Gastroesophageal sphincter (tissue), 4 donors: ENCODE measurements around the gene TPRA1. TPM values are rescaled to one million over a fixed set of nuclear protein-coding genes. Genes with fewer than 3 reads are reported as not detected.

Source experiments
- ATAC-seq: fragments of 150-250 bp; one replicate; pipeline ENCODE4 v1.9.1; 2016; ENCODE audit warnings: mild to moderate bottlenecking, moderate library complexity
- H3K27ac ChIP-seq, 4 donors: fragments of 200-600 bp; sonication (generic) in 3 of 4; 1 replicate in 3 of 4; 2 replicates in 1 of 4; pipeline ENCODE4 v1.5.1; 2016 to 2019
- H3K27me3 ChIP-seq: fragments of 200-600 bp; sonication (generic); one replicate; pipeline ENCODE4 v1.5.1; 2019
- H3K36me3 ChIP-seq, 2 donors: fragments of 200-600 bp; sonication (generic); one replicate each; pipeline ENCODE4 v1.5.1; 2019; ENCODE audit warnings: control low read depth in 1 of 2
- H3K4me1 ChIP-seq, 3 donors: fragments of 200-600 bp; sonication (generic); 1 replicate in 2 of 3; 2 replicates in 1 of 3; pipeline ENCODE4 v1.5.1; 2016 to 2019; ENCODE audit warnings: control low read depth in 2 of 3
- H3K4me3 ChIP-seq, 2 donors: fragments of 200-600 bp; sonication (generic); one replicate each; pipeline ENCODE4 v1.5.1; 2019; ENCODE audit warnings: mild to moderate bottlenecking in 1 of 2, moderate library complexity in 1 of 2
- H3K9me3 ChIP-seq, 3 donors: fragments of 200-600 bp; sonication (generic); one replicate each; pipeline ENCODE4 v1.5.1; 2017 to 2019; ENCODE audit warnings: control low read depth in 2 of 3
- EP300 ChIP-seq: sonication (generic); formaldehyde crosslinking; IDR thresholded peaks from one replicate; pipeline ENCODE4 v1.6.1; 2017; ENCODE audit warnings: antibody characterized with exemption, mild to moderate bottlenecking
- POLR2A ChIP-seq, 2 donors: fragments of 450-650 bp; IDR thresholded peaks; one replicate each; pipeline ENCODE4 v1.6.1; 2017; ENCODE audit warnings: antibody characterized with exemption in 2 of 2, mild to moderate bottlenecking in 2 of 2, moderate library complexity in 1 of 2
- POLR2AphosphoS5 ChIP-seq: sonication (generic); formaldehyde crosslinking; IDR thresholded peaks from one replicate; pipeline ENCODE4 v1.6.1; 2017; ENCODE audit warnings: antibody characterized with exemption
- WGBS, 2 donors: methylation state at CpG; one replicate each; pipeline ENCODE4 v1.1.5; 2018; ENCODE audit warnings: low coverage in 1 of 2; 5-methylcytosine and 5-hydroxymethylcytosine counted together
- small RNA-seq, 4 donors: library from RNA; depleted of rRNA; stranded (forward); fragments of <200 nt; gene quantifications; one replicate each; pipeline ENCODE3, GENCODE V24; 2016
- total RNA-seq, 4 donors: library from RNA; depleted of rRNA; stranded (reverse); fragments of >200 nt; gene quantifications; one replicate each; pipeline ENCODE4 v1.1.0, GENCODE V29; 2016
- TF ChIP-seq, protein P1 (sequence below), 4 experiments: fragments of 200-600 bp in 2 of 4; fragments of 450-650 bp in 2 of 4; sonication (generic) in 1 of 4; IDR thresholded peaks; one replicate each; pipeline ENCODE4 v1.5.1; 2017 to 2019; ENCODE audit warnings: antibody characterized with exemption in 4 of 4, mild to moderate bottlenecking in 2 of 4, moderate library complexity in 2 of 4

The TPRA1 gene
- total RNA-seq, 4 donors from 2014 or later: 25.6 to 36.3 (median 33.2) TPM

GRCh38 chr3:127529346-127530188 lies 61.0 kb downstream of the TPRA1 start:
- ATAC-seq: no peak
- H3K27ac ChIP-seq: no peak overlapping the region
- H3K9me3 ChIP-seq: peaks cover 0 to 5% (median 0%) of the 10 kb centered on the region in 3 donors
- WGBS, 2 donors: 82 to 91% methylated on average over 4 to 5 of the region's 9 CpGs
- H3K4me1 ChIP-seq: no peaks in the 10 kb centered on the region
- H3K36me3 ChIP-seq: no peaks in the 10 kb centered on the region
- H3K4me3 ChIP-seq: no peak overlapping the region
- TF ChIP-seq EP300 (no peak), POLR2AphosphoS5 (no peak), POLR2A (IDR thresholded peaks at IDR 0.05) (no peak)
- TF ChIP-seq, protein P1, sequence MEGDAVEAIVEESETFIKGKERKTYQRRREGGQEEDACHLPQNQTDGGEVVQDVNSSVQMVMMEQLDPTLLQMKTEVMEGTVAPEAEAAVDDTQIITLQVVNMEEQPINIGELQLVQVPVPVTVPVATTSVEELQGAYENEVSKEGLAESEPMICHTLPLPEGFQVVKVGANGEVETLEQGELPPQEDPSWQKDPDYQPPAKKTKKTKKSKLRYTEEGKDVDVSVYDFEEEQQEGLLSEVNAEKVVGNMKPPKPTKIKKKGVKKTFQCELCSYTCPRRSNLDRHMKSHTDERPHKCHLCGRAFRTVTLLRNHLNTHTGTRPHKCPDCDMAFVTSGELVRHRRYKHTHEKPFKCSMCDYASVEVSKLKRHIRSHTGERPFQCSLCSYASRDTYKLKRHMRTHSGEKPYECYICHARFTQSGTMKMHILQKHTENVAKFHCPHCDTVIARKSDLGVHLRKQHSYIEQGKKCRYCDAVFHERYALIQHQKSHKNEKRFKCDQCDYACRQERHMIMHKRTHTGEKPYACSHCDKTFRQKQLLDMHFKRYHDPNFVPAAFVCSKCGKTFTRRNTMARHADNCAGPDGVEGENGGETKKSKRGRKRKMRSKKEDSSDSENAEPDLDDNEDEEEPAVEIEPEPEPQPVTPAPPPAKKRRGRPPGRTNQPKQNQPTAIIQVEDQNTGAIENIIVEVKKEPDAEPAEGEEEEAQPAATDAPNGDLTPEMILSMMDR (IDR thresholded peaks at IDR 0.05): no peak
- H3K27me3 ChIP-seq: peaks cover 41% of the 10 kb centered on the region

DNA sequence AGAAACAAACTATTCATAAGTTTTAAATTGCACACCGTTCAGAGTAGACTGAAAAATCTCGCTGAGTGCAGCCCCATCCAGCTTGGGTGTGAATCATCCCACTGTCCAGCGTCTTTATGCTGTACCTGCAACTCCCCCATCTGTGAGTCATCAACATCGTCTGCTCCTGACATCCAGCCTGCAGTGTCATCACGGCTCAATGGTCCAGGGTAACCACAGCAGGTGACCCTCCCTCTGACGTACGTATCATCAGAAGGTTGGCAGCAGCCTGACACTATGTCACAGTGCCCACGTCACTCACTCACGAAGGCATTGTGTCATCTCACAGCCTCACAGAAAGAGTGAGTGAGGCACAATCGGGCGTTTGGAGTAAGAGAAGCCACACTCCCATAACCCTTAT lies 65.2 kb downstream of the TPRA1 start:
- no peaks in the 10 kb centered on the region for H3K4me1 ChIP-seq
- peaks cover 46% of the 10 kb centered on the region for H3K27me3 ChIP-seq
- H3K27ac ChIP-seq: no peak overlapping the region
- peaks cover 0 to 22% (median 0%) of the 10 kb centered on the region in 3 donors for H3K9me3 ChIP-seq
- WGBS, 2 donors: 46 to 56% methylated on average over 9 of the region's 11 CpGs
- ATAC-seq: no peak
- no peak overlapping the region for H3K4me3 ChIP-seq
- TF ChIP-seq, protein P1 (IDR thresholded peaks at IDR 0.05): no peak
- TF ChIP-seq EP300: no peak
- no peak for TF ChIP-seq POLR2AphosphoS5
- no peak for TF ChIP-seq POLR2A (IDR thresholded peaks at IDR 0.05)
- no peaks in the 10 kb centered on the region for H3K36me3 ChIP-seq

DNA sequence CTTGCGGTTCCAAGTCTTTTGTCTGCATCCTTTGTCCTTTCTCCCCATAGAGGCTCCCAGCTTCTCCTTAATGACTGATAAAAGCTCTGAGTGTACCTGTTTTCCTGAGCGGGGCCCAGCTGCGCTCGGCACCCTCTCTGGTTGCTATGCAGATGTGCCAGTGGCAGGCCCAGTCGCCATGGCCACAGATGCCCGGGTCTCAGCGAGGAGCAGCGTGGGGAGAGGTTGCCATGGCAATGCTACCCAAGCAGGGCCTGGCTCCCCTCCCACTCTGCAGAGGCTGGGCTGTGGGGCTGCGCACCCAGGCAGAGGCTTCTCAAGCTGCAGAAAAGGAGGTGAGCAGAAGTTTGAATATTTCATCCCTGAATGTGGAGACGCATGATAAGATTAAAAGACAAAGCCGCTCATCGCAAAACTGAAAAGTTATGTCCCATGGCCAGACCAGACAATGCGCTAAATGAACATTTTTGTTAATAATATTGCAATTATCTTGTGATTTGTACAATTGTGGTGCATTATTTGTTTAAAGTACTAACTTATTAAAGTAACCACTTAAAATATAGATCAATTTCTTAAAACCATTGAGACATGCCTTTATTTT lies 66.1 kb downstream of the TPRA1 start:
- Histone ChIP-seq H3K9me3 (peaks cover 0 to 22% (median 0%) of the 10 kb centered on the region in 3 donors), H3K27me3 (peaks cover 46% of the 10 kb centered on the region), H3K27ac (no peak overlapping the region), H3K36me3 (no peaks in the 10 kb centered on the region), H3K4me1 (no peaks in the 10 kb centered on the region), H3K4me3 (no peak overlapping the region)
- no peak for ATAC-seq
- 77 to 93% methylated on average over 3 to 6 of the region's 13 CpGs for WGBS, 2 donors
- no peak for TF ChIP-seq EP300
- no peak for TF ChIP-seq POLR2AphosphoS5
- TF ChIP-seq, protein P1 (IDR thresholded peaks at IDR 0.05): no peak
- no peak for TF ChIP-seq POLR2A (IDR thresholded peaks at IDR 0.05)

Small RNA genes within 50 kb of the gene (small RNA-seq; reads per million reads assigned to genes)
- 0 reads per million in 4 donors for gene AC084035.1
- 0 to 0.55 (median 0) reads per million in 4 donors for gene MIR6825
- 0 reads per million in 4 donors for gene MIR7976

Other genes starting within 250 kb of the TPRA1 start
- gene MCM2, start 7.7 kb upstream of the TPRA1 start, total RNA-seq: 1 to 10 TPM; 2.3 to 6.5 (median 4.5) TPM
- gene PODXL2, start 38.5 kb upstream of the TPRA1 start, total RNA-seq: 1 to 10 TPM; 1.9 to 2.8 (median 2.3) TPM
- 10 to 100 TPM; 25.3 to 50.3 (median 35.8) TPM for gene ABTB1, start 82.2 kb upstream of the TPRA1 start, total RNA-seq
- gene MGLL, start 231.8 kb upstream of the TPRA1 start, total RNA-seq: 100 to 1,000 TPM in 1 of 4 donors, 10 to 100 TPM in 3; 39.2 to 171 (median 55.8) TPM